HG03095 (cell line): ENCODE results near the gene RAB8A.
A peak's percentile ranks its signal among the peaks of the same experiment; 100 is the strongest.

Source experiments
- ATAC-seq: cut with Tn5 transposase; IDR thresholded peaks from one replicate; pipeline ENCODE4 v1.9.1; 2021; ENCODE audit warnings: moderate library complexity; ENCODE audit not compliant: unreplicated experiment

RAB8A gene

GRCh38 chr19:16139752-16140151 is 28.1 kb downstream of the RAB8A start:
- ATAC-seq, result no peak

- ATAC-seq, result no peak
Measured at GRCh38 chr19:16141043-16141442, 29.4 kb downstream of the RAB8A start.

- ATAC-seq, result no peak
Measured at GRCh38 chr19:16142032-16142580, 30.4 kb downstream of the RAB8A start.

GRCh38 chr19:16143399-16144215 is 31.9 kb downstream of the RAB8A start, which contains the start of gene HSH2D:
Gene HSH2D, plus strand, starts transcription at chr19:16143685. Its CDS starts 5,066 bp downstream, at chr19:16148751.
- ATAC-seq, result peak; percentile 53

- ATAC-seq, result no peak
Measured at GRCh38 chr19:16144216-16144581, 32.5 kb downstream of the RAB8A start.

- no peak for ATAC-seq
Measured at GRCh38 chr19:16146112-16146511, 34.4 kb downstream of the RAB8A start.

- no peak for ATAC-seq
Measured at GRCh38 chr19:16148443-16149229, 36.9 kb downstream of the RAB8A start.

- no peak for ATAC-seq
Measured at GRCh38 chr19:16153582-16154336, 42.1 kb downstream of the RAB8A start.

- no peak for ATAC-seq
Measured at GRCh38 chr19:16154557-16154956, 42.9 kb downstream of the RAB8A start.

GRCh38 chr19:16155128-16155527 is 43.4 kb downstream of the RAB8A start:
- no peak for ATAC-seq

- ATAC-seq, result no peak
Measured at GRCh38 chr19:16156904-16157303, 45.2 kb downstream of the RAB8A start.

GRCh38 chr19:16157601-16158000 is 45.9 kb downstream of the RAB8A start:
- ATAC-seq, result no peak

GRCh38 chr19:16159655-16160054 is 48.0 kb downstream of the RAB8A start:
- no peak for ATAC-seq

- no peak for ATAC-seq
Measured at GRCh38 chr19:16160445-16160942, 48.8 kb downstream of the RAB8A start.

- ATAC-seq, result no peak
Measured at GRCh38 chr19:16160943-16161560, 49.4 kb downstream of the RAB8A start.

- no peak for ATAC-seq
Measured at GRCh38 chr19:16161840-16162239, 50.2 kb downstream of the RAB8A start.

GRCh38 chr19:16164222-16164890 is 52.7 kb downstream of the RAB8A start:
- ATAC-seq, result no peak

- no peak for ATAC-seq
Measured at GRCh38 chr19:16166417-16166816, 54.7 kb downstream of the RAB8A start.

GRCh38 chr19:16167055-16167454 is 55.4 kb downstream of the RAB8A start:
- no peak for ATAC-seq
